T-helper 1 cell treated with Interleukin-12 subunit alpha and Interleukin-12 subunit beta and Interleukin-4 antibody, amounts not matched to agents 30 μg/mL and 1 μg/mL, for 36 hours (primary cell): ENCODE measurements around the gene SNUPN.
"Not testable (repeated sequence)": the region's sequence is repeated elsewhere in the genome, so short reads cannot be mapped to it uniquely, and the experiment has no call there.

Experiments
- H3K27ac Mint-ChIP-seq: one replicate; pipeline ENCODE4 v1.8.0; 2021; ENCODE audit warnings: mild to moderate bottlenecking, mixed read lengths
- H3K27me3 Mint-ChIP-seq: one replicate; pipeline ENCODE4 v1.8.0; 2021; ENCODE audit warnings: low read depth, mixed read lengths
- H3K36me3 Mint-ChIP-seq: one replicate; pipeline ENCODE4 v1.8.0; 2021; ENCODE audit warnings: low read depth, mixed read lengths
- H3K4me1 Mint-ChIP-seq: one replicate; pipeline ENCODE4 v1.8.0; 2021; ENCODE audit warnings: low read depth, mixed read lengths
- H3K4me3 Mint-ChIP-seq: one replicate; pipeline ENCODE4 v1.8.0; 2021; ENCODE audit warnings: mild to moderate bottlenecking, moderate library complexity, mixed read lengths
- H3K9me3 Mint-ChIP-seq: one replicate; pipeline ENCODE4 v1.8.0; 2021; ENCODE audit warnings: mixed read lengths

Gene SNUPN

DNA sequence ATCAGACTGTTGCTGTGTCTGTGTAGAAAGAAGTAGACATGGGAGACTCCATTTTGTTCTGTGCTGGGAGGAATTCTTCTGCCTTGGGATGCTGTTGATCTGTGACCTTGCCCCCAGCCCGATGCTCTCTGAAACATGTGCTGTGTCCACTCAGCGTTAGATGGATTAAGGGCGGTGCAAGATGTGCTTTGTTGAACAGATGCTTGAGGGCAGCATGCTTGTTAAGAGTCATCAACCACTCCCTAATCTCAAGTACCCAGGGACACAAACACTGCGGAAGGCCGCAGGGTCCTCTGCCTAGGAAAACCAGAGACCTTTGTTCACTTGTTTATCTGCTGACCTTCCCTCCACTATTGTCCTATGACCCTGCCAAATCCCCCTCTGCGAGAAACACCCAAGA, 66.2 kb downstream of the SNUPN start:
- H3K27ac Mint-ChIP-seq, H3K4me1 Mint-ChIP-seq, H3K27me3 Mint-ChIP-seq, H3K9me3 Mint-ChIP-seq, H3K4me3 Mint-ChIP-seq, H3K36me3 Mint-ChIP-seq: not testable (repeated sequence)

DNA sequence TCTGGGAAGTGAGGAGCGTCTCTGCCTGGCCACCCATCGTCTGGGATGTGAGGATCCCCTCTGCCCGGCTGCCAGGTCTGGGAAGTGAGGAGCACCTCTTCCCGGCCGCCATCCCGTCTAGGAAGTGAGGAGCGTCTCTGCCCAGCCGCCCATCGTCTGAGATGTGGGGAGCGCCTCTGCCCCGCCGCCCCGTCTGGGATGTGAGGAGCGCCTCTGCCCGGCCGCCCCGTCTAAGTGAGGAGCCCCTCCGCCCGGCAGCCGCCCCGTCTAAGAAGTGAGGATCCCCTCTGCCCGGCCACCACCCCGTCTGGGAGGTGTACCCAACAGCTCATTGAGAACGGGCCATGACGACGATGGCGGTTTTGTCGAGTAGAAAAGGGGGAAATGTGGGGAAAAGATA, 66.6 kb downstream of the SNUPN start:
- not testable (repeated sequence) for H3K36me3 Mint-ChIP-seq, H3K27me3 Mint-ChIP-seq, H3K27ac Mint-ChIP-seq, H3K9me3 Mint-ChIP-seq, H3K4me3 Mint-ChIP-seq, H3K4me1 Mint-ChIP-seq

DNA sequence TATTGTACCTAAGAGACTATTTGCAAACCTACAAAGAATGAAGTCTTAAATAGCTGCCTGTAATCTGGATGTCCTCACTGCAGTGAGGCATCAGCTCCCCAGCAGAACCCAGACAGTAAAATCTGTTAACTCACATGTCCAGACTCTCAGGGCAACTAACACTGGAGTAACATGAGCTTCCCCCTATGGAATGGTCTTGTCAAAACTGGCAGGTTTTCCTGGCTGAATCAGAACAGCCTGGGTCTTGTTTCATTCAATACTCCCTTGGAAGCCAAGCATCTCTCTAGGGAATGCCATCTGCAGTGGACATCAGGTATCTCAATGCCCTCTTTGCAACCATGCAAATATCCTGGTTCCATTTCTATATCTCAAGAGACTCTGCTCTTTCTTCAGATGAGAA, 70.8 kb downstream of the SNUPN start:
- Mint-ChIP-seq H3K27me3 (no peaks in the 10 kb centered on the region), H3K27ac (no peak overlapping the region), H3K36me3 (no peaks in the 10 kb centered on the region), H3K9me3 (no peaks in the 10 kb centered on the region), H3K4me1 (peaks cover 10% of the 10 kb centered on the region), H3K4me3 (no peak overlapping the region)

DNA sequence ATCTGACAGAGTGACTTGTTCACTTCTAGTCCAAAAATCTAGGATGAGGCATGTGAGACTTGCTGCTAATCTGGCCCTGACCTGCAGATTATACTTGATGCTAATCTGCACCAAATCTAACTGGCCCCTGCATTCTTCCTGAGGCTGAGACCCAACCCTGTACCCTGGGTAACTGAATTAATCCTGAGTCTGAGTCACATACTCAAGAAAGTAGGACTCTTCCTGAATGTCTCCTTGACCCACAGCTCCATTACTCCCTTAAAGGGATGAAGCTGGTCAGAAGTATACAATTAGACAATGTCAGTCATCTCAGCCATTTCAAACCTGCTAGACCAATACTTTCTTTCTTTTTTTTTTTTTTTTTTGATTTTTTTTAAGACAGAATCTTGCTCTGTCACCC, 71.9 kb downstream of the SNUPN start:
- no peaks in the 10 kb centered on the region for H3K9me3 Mint-ChIP-seq
- no peak overlapping the region for H3K27ac Mint-ChIP-seq
- peaks cover 10% of the 10 kb centered on the region for H3K4me1 Mint-ChIP-seq
- H3K36me3 Mint-ChIP-seq: no peaks in the 10 kb centered on the region
- H3K27me3 Mint-ChIP-seq: no peaks in the 10 kb centered on the region
- H3K4me3 Mint-ChIP-seq: no peak overlapping the region

DNA sequence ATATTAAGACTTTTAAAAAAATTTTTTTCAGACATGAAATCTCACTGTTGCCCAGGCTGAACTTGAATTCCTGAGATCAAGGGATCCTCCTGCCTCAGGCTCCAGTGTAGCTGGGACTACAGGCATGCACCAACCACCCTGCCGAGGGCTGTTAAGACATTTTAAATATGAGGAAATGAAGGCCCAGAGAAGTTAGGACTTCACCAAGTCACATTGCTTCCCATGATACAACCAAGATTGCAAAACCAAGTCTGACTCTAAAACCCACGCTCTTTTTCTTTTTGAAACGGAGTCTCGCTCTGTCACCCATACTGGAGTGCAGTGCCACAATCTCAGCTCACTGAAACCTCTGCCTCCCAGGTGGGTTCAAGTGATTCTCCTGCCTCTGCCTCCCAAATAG, 74.4 kb downstream of the SNUPN start:
- H3K9me3 Mint-ChIP-seq: no peaks in the 10 kb centered on the region
- no peak overlapping the region for H3K27ac Mint-ChIP-seq
- no peaks in the 10 kb centered on the region for H3K36me3 Mint-ChIP-seq
- no peak overlapping the region for H3K4me3 Mint-ChIP-seq
- peaks cover 10% of the 10 kb centered on the region for H3K4me1 Mint-ChIP-seq
- H3K27me3 Mint-ChIP-seq: no peaks in the 10 kb centered on the region
